ENCODE results near the gene CEP131.

Gene CEP131

GRCh38 chr17:81213978-81214377 is 8.8 kb downstream of the CEP131 start:
- no peak for DNase-seq (ENCODE audit: low read depth)
- TF ChIP-seq, protein P1, sequence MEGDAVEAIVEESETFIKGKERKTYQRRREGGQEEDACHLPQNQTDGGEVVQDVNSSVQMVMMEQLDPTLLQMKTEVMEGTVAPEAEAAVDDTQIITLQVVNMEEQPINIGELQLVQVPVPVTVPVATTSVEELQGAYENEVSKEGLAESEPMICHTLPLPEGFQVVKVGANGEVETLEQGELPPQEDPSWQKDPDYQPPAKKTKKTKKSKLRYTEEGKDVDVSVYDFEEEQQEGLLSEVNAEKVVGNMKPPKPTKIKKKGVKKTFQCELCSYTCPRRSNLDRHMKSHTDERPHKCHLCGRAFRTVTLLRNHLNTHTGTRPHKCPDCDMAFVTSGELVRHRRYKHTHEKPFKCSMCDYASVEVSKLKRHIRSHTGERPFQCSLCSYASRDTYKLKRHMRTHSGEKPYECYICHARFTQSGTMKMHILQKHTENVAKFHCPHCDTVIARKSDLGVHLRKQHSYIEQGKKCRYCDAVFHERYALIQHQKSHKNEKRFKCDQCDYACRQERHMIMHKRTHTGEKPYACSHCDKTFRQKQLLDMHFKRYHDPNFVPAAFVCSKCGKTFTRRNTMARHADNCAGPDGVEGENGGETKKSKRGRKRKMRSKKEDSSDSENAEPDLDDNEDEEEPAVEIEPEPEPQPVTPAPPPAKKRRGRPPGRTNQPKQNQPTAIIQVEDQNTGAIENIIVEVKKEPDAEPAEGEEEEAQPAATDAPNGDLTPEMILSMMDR (conservative IDR thresholded peaks at IDR 0.05; ENCODE audit: low read length): no peak
- H3K4me3 ChIP-seq (ENCODE audit: low read length): no peak overlapping the region

DNA sequence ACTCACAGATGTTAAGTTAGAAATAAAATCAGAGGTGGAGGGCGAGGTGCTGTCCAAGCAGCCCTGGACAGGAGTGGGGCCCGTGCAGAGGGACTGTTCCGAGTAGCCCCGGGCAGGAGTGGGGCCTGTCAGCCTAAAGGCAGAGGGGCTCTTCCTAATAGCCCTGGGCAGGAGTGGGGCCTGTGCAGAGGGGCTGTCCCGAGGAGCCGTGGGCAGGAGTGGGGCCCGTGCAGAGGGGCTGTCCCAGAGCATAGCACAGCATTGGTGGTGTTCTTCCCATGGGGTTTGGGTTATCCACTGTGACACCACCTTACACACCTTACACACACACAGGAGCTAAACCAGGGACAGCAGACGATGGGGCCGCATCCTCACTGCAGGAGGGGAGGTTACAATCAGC is 10.4 kb downstream of the CEP131 start:
- no peak overlapping the region for H3K4me3 ChIP-seq (ENCODE audit: low read length)
- TF ChIP-seq, protein P1 (conservative IDR thresholded peaks at IDR 0.05; ENCODE audit: low read length): no peak
- no peak for DNase-seq (ENCODE audit: low read depth)

- H3K4me3 ChIP-seq (ENCODE audit: low read length): no peak overlapping the region
- TF ChIP-seq, protein P1 (conservative IDR thresholded peaks at IDR 0.05; ENCODE audit: low read length): no peak
- DNase-seq (ENCODE audit: low read depth): no peak
These were observed 11.9 kb downstream of the CEP131 start for GRCh38 chr17:81210868-81211267.

- DNase-seq (ENCODE audit: low read depth): no peak
- TF ChIP-seq, protein P1 (conservative IDR thresholded peaks at IDR 0.05; ENCODE audit: low read length): no peak
- H3K4me3 ChIP-seq (ENCODE audit: low read length): no peak overlapping the region
These were observed 12.3 kb downstream of the CEP131 start for GRCh38 chr17:81210466-81210865.

GRCh38 chr17:81209141-81209540 is 13.6 kb downstream of the CEP131 start:
- TF ChIP-seq, protein P1 (conservative IDR thresholded peaks at IDR 0.05; ENCODE audit: low read length): no peak
- no peak overlapping the region for H3K4me3 ChIP-seq (ENCODE audit: low read length)
- DNase-seq (ENCODE audit: low read depth): no peak

DNA sequence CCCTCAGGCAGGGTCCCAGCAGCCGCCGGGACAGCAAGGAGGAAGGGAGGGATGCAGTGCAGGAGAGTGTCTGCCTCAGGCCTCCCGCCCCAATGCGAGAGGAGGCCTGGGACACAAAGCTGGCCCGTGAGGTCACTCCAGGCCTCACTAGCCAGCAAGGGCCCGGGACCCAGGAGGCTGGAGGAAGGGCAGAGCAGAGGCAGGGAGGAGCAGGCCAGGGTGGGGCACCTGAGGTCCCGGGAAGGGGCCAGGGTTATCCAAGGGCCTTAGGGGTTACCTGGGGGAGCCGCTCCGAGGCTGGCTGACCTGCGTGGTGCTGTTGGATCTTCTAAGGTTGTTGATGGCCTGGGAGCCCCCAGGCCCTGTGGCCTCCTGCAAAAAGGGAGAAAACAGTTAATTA is 14.1 kb downstream of the CEP131 start:
- TF ChIP-seq, protein P1 (conservative IDR thresholded peaks at IDR 0.05; ENCODE audit: low read length): no peak
- H3K4me3 ChIP-seq (ENCODE audit: low read length): no peak overlapping the region
- DNase-seq (ENCODE audit: low read depth): no peak

GRCh38 chr17:81207610-81208581 is 14.9 kb downstream of the CEP131 start:
- DNase-seq (ENCODE audit: low read depth): no peak
- no peak overlapping the region for H3K4me3 ChIP-seq (ENCODE audit: low read length)
- TF ChIP-seq, protein P1 (conservative IDR thresholded peaks at IDR 0.05; ENCODE audit: low read length): no peak

All from AG10803 (cell line).